GM18861 (cell line): ENCODE data around the gene H3-3A.

Experiments
- ATAC-seq: cut with Tn5 transposase; IDR thresholded peaks from one replicate; pipeline ENCODE4 v1.9.1; 2021; ENCODE audit not compliant: unreplicated experiment

The H3-3A gene

GRCh38 chr1:226062558-226063223 is at the start of gene H3-3A:
TSS of gene H3-3A (plus strand) at chr1:226062716. CDS start at chr1:226064352, 1,636 bp downstream.
- ATAC-seq: peak; percentile 49

GRCh38 chr1:226017070-226017469 is 45.4 kb upstream of the H3-3A start:
- no peak for ATAC-seq

GRCh38 chr1:226019572-226019971 is 42.9 kb upstream of the H3-3A start:
- ATAC-seq: no peak

- ATAC-seq: no peak
Observed at GRCh38 chr1:226021401-226021800, 41.1 kb upstream of the H3-3A start.

GRCh38 chr1:226021801-226022200 is 40.7 kb upstream of the H3-3A start:
- ATAC-seq: no peak

GRCh38 chr1:226023735-226024134 is 38.8 kb upstream of the H3-3A start:
- ATAC-seq: no peak

- no peak for ATAC-seq
Observed at GRCh38 chr1:226026833-226027232, 35.7 kb upstream of the H3-3A start.

GRCh38 chr1:226027538-226028217 is 34.8 kb upstream of the H3-3A start:
- no peak for ATAC-seq

GRCh38 chr1:226029093-226029496 is 33.4 kb upstream of the H3-3A start:
- ATAC-seq: peak; percentile 88

- ATAC-seq: no peak
Observed at GRCh38 chr1:226029568-226030225, 32.8 kb upstream of the H3-3A start.

- ATAC-seq: no peak
Observed at GRCh38 chr1:226033582-226033981, 28.9 kb upstream of the H3-3A start.

- ATAC-seq: no peak
Observed at GRCh38 chr1:226033991-226034390, 28.5 kb upstream of the H3-3A start.

GRCh38 chr1:226034482-226034881 is 28.0 kb upstream of the H3-3A start:
- ATAC-seq: no peak

GRCh38 chr1:226035915-226036314 is 26.6 kb upstream of the H3-3A start:
- no peak for ATAC-seq

- ATAC-seq: no peak
Observed at GRCh38 chr1:226038661-226039060, 23.9 kb upstream of the H3-3A start.

GRCh38 chr1:226041419-226041818 is 21.1 kb upstream of the H3-3A start:
- no peak for ATAC-seq

- no peak for ATAC-seq
Observed at GRCh38 chr1:226044514-226045101, 17.9 kb upstream of the H3-3A start.

- no peak for ATAC-seq
Observed at GRCh38 chr1:226046240-226046639, 16.3 kb upstream of the H3-3A start.

- ATAC-seq: no peak
Observed at GRCh38 chr1:226047495-226047894, 15.0 kb upstream of the H3-3A start.

GRCh38 chr1:226048886-226049285 is 13.6 kb upstream of the H3-3A start:
- no peak for ATAC-seq

- no peak for ATAC-seq
Observed at GRCh38 chr1:226050133-226050532, 12.4 kb upstream of the H3-3A start.

- no peak for ATAC-seq
Observed at GRCh38 chr1:226051365-226051764, 11.2 kb upstream of the H3-3A start.
